ENCODE data around the gene THADA. TPM values are rescaled to one million over a fixed set of nuclear protein-coding genes. Genes with fewer than 3 reads are reported as not detected.
"Not testable (repeated sequence)": the region's sequence is repeated elsewhere in the genome, so short reads cannot be mapped to it uniquely, and the experiment has no call there.

The THADA gene
- total RNA-seq, 1 donor from 2014 or later: 41.2 TPM

DNA sequence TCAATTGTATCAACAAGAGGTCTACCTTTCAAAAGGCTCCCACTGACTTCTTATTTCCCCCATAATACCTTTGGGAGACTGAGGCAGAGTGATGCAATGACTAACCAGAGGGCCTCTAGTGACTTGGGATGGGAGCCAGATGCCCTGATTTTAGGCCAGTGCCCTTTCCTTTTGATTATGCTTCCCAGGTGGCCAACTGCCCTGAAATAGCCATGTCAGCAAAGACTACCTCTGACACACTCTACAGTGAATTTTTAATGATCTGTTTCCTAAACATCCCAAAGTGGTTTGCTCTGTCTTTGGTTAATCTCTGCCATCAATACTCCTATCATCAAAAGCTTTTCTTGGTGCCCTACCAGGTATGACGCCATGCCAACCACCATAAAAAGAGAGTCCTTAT, 303.5 kb downstream of the THADA start:
- peaks cover 23% of the 10 kb centered on the region for H3K4me1 ChIP-seq

DNA sequence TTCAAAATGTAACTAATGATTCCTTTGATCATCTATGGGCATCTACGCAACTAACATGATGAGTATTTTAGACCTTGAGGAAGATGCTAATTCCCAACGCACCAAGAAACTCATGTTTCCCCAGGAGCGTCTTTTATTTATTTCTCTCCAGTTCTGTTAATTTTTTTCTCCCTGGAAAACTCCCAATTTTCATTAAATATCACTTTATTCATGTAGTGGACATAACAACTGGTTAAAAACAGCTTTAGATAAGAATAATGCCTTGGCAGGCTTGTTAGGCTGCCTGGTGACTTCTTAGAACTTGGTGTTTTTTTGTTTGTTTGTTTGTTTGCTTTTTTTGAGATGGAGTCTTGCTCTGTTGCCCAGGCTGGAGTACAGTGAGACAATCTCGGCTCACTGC, 306.5 kb downstream of the THADA start:
- Histone ChIP-seq H3K9me3 (no peaks in the 10 kb centered on the region), H3K4me3 (no peak overlapping the region), H3K27ac (no peak overlapping the region), H3K36me3 (peaks cover 40% of the 10 kb centered on the region), H3K27me3 (ENCODE audit: low read depth) (no peaks in the 10 kb centered on the region), H3K4me1 (peaks cover 15% of the 10 kb centered on the region)
- intact Hi-C loops (cut with DNase I): no loop called here
- ATAC-seq (no peak), DNase-seq (no peak)
- no peak for TF ChIP-seq CTCF (IDR thresholded peaks at IDR 0.05)

More for the DNA sequence above, 303.5 kb downstream of the THADA start:
- intact Hi-C loops (cut with DNase I): no loop called here
- Histone ChIP-seq H3K9me3 (no peaks in the 10 kb centered on the region), H3K4me3 (no peak overlapping the region), H3K27ac (no peak overlapping the region), H3K27me3 (ENCODE audit: low read depth) (no peaks in the 10 kb centered on the region), H3K36me3 (peaks cover 14% of the 10 kb centered on the region)
- ATAC-seq (no peak), DNase-seq (no peak)
- TF ChIP-seq CTCF (IDR thresholded peaks at IDR 0.05): no peak

GRCh38 chr2:43288417-43289305, 307.2 kb downstream of the THADA start:
- Histone ChIP-seq H3K36me3 (peaks cover 46% of the 10 kb centered on the region), H3K27me3 (ENCODE audit: low read depth) (no peaks in the 10 kb centered on the region), H3K4me1 (peaks cover 8% of the 10 kb centered on the region), H3K9me3 (peaks cover 5% of the 10 kb centered on the region), H3K27ac (no peak overlapping the region), H3K4me3 (no peak overlapping the region)
- peak in 1 of 2 donors; percentile 48 for ATAC-seq
- TF ChIP-seq CTCF (IDR thresholded peaks at IDR 0.05): no peak
- DNase-seq: no peak
- intact Hi-C loops (cut with DNase I): no loop called here

- H3K27ac ChIP-seq: no peak overlapping the region
- DNase-seq (no peak), ATAC-seq (no peak)
- H3K27me3 ChIP-seq (ENCODE audit: low read depth): no peaks in the 10 kb centered on the region
- H3K9me3 ChIP-seq: peaks cover 5% of the 10 kb centered on the region
- H3K4me3 ChIP-seq: no peak overlapping the region
- TF ChIP-seq CTCF (IDR thresholded peaks at IDR 0.05): no peak
- H3K4me1 ChIP-seq: no peaks in the 10 kb centered on the region
- intact Hi-C loops (cut with DNase I): no loop called here
- peaks cover 60% of the 10 kb centered on the region for H3K36me3 ChIP-seq
These were observed 309.9 kb downstream of the THADA start for GRCh38 chr2:43285987-43286386.

DNA sequence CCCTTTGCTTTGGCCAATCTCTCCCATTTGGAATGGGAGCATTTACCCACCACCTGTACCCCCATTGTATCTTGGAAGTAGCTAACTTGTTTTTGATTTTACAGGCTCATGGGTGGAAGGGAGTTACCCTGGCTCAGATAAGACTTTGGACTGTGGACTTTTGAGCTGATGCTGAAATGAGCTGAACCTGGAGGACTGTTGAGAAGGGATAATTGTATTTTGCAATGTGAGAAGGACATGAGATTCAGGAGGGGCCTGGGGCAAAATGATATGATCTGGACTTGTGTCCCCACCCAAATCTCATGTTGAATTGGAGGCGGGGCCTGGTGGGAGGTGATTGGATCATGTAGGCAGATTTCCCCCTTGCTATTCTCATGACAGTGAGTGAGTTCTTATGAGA, 310.9 kb downstream of the THADA start:
- peaks cover 53% of the 10 kb centered on the region for H3K36me3 ChIP-seq
- intact Hi-C loops (cut with DNase I): no loop called here

DNA sequence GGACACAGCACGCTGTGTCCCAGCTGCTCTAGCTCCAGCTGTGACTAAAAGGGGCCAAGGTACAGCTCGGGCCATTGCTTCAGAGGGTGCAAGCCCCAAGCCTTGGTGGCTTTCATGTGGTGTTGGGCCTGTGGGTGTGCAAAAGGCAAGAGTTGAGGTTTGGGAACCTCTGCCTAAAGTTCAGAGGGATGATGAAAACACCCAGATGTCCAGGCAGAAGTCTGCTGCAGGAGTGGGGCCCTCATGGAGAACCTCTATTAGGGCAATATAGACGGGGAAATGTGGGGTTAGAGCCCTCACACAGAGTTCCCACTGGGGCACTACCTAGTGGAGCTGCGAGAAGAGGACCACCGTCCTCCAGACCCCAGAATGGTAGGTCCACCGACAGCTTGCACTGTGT, 311.5 kb downstream of the THADA start:
- H3K9me3 ChIP-seq; H3K4me3 ChIP-seq; H3K27ac ChIP-seq; ATAC-seq; DNase-seq; H3K4me1 ChIP-seq; intact Hi-C loops (cut with DNase I); H3K27me3 ChIP-seq (ENCODE audit: low read depth): not testable (repeated sequence)
- peaks cover 53% of the 10 kb centered on the region for H3K36me3 ChIP-seq

More for the DNA sequence above, 310.9 kb downstream of the THADA start:
- Histone ChIP-seq H3K4me3 (no peak overlapping the region), H3K27me3 (ENCODE audit: low read depth) (no peaks in the 10 kb centered on the region), H3K4me1 (no peaks in the 10 kb centered on the region), H3K9me3 (peaks cover 5% of the 10 kb centered on the region), H3K27ac (no peak overlapping the region)
- no peak for DNase-seq
- ATAC-seq: no peak
- TF ChIP-seq CTCF (IDR thresholded peaks at IDR 0.05): no peak
